ENCODE measurements around the gene TANK.

- TF ChIP-seq GATA2 (IDR thresholded peaks at IDR 0.05; ENCODE audit: low read depth, low read length) = no peak
- no peak for TF ChIP-seq GATA3 (IDR thresholded peaks at IDR 0.05; ENCODE audit: low read depth, low read length)
These were observed 42.7 kb upstream of the TANK start for GRCh38 chr2:161117506-161117905.

Data from SH-SY5Y (cell line).